HG02938 (cell line): ENCODE measurements around the gene MRPS34.
"Not testable (repeated sequence)": the region's sequence is repeated elsewhere in the genome, so short reads cannot be mapped to it uniquely, and the experiment has no call there.

Experiments
- ATAC-seq: cut with Tn5 transposase; IDR thresholded peaks from one replicate; pipeline ENCODE4 v1.9.1; 2021; ENCODE audit warnings: mild to moderate bottlenecking, moderate library complexity; ENCODE audit not compliant: unreplicated experiment

MRPS34 gene

GRCh38 chr16:1772908-1773702 is at the start of gene MRPS34:
MRPS34 (minus strand) TSS chr16:1773134; CDS start chr16:1773119, 15 bp downstream.
- ATAC-seq, result no peak

GRCh38 chr16:1821861-1822611 is 49.1 kb upstream of the MRPS34 start:
- ATAC-seq, result no peak

GRCh38 chr16:1820946-1821290 is 48.0 kb upstream of the MRPS34 start:
- ATAC-seq, result no peak

- ATAC-seq, result no peak
These were observed 47.4 kb upstream of the MRPS34 start for GRCh38 chr16:1820096-1820945.

GRCh38 chr16:1819611-1820010 is 46.7 kb upstream of the MRPS34 start:
- ATAC-seq, result no peak

- no peak for ATAC-seq
These were observed 46.1 kb upstream of the MRPS34 start for GRCh38 chr16:1818873-1819525.

- no peak for ATAC-seq
These were observed 45.4 kb upstream of the MRPS34 start for GRCh38 chr16:1818204-1818872.

GRCh38 chr16:1817716-1818115 is 44.8 kb upstream of the MRPS34 start:
- no peak for ATAC-seq

- no peak for ATAC-seq
These were observed 44.3 kb upstream of the MRPS34 start for GRCh38 chr16:1817276-1817589.

GRCh38 chr16:1816396-1817275 is 43.7 kb upstream of the MRPS34 start:
- ATAC-seq, result no peak

GRCh38 chr16:1815461-1815860 is 42.5 kb upstream of the MRPS34 start:
- no peak for ATAC-seq

GRCh38 chr16:1812732-1813163 is 39.8 kb upstream of the MRPS34 start:
- no peak for ATAC-seq

GRCh38 chr16:1810536-1810935 is 37.6 kb upstream of the MRPS34 start:
- no peak for ATAC-seq

- no peak for ATAC-seq
These were observed 37.2 kb upstream of the MRPS34 start for GRCh38 chr16:1810106-1810505.

- ATAC-seq, result no peak
These were observed 36.4 kb upstream of the MRPS34 start for GRCh38 chr16:1809281-1809801.

- no peak for ATAC-seq
These were observed 35.8 kb upstream of the MRPS34 start for GRCh38 chr16:1808691-1809090.

GRCh38 chr16:1807626-1808025 is 34.7 kb upstream of the MRPS34 start:
- ATAC-seq, result no peak

GRCh38 chr16:1800701-1801100 is 27.8 kb upstream of the MRPS34 start:
- no peak for ATAC-seq

GRCh38 chr16:1799263-1799662 is 26.3 kb upstream of the MRPS34 start:
- not testable (repeated sequence) for ATAC-seq
